ENCODE measurements around the gene RESF1. TPM values are rescaled to one million over a fixed set of nuclear protein-coding genes. Genes with fewer than 3 reads are reported as not detected.

The RESF1 gene
- total and polyA plus RNA-seq, 7 experiments from 2014 or later: 141 to 490 (median 168) TPM

GRCh38 chr12:31973818-31974217 is 14.6 kb downstream of the RESF1 start:
- peaks cover 9 to 29% of the 10 kb centered on the region in 2 donors for H3K4me1 ChIP-seq (ENCODE audit: control insufficient read depth in 2 of 2, insufficient read depth in 2 of 2, low read length in 2 of 2)
- H3K4me3 ChIP-seq (ENCODE audit: low read length): no peak overlapping the region
- Mint-ChIP-seq H3K27ac (peak overlapping the region in 2 of 9 donors; percentile 12 to 43), H3K4me3 (peak overlapping the region in 3 of 10 donors; percentile 2 to 45 (median 10)), H3K4me1 (peaks cover 9 to 41% (median 25%) of the 10 kb centered on the region in 7 donors), H3K27me3 (no peaks in the 10 kb centered on the region), H3K9me3 (peaks cover 6 to 97% (median 57%) of the 10 kb centered on the region in 11 donors), H3K36me3 (peaks cover 40 to 94% (median 91%) of the 10 kb centered on the region in 5 donors)
- CTCF ChIA-PET: no interaction called here
- H3K27me3 ChIP-seq (ENCODE audit: control insufficient read depth in 2 of 2, insufficient read depth in 2 of 2, low read length in 2 of 2): no peaks in the 10 kb centered on the region
- peaks cover 62 to 100% (median 65%) of the 10 kb centered on the region in 3 experiments for H3K36me3 ChIP-seq (ENCODE audit: control insufficient read depth in 2 of 3, insufficient read depth in 3 of 3, low read length in 3 of 3)
- DNase-seq (no peak), ATAC-seq (no peak)
- intact Hi-C loops (cut with micrococcal nuclease): no loop called here
- H3K9me3 ChIP-seq (ENCODE audit: control insufficient read depth in 2 of 3, low read length in 3 of 3): peaks cover 0 to 72% (median 23%) of the 10 kb centered on the region in 3 experiments
- POLR2A ChIA-PET: interaction anchor here (0.6 to 6.0 kb wide), 2 partner anchors 12 to 314 kb away, joined by 3 to 59 read pairs; partner anchors contain the start of genes ETFBKMT and RESF1
- H3K27ac ChIP-seq (ENCODE audit: low read depth, low read length): no peak overlapping the region

- H3K9me3 ChIP-seq (ENCODE audit: control insufficient read depth in 2 of 3, low read length in 3 of 3): peaks cover 0 to 75% (median 28%) of the 10 kb centered on the region in 3 experiments
- DNase-seq (no peak), ATAC-seq (no peak)
- H3K4me3 Mint-ChIP-seq: peak overlapping the region in 1 of 10 donors; percentile 10
- peaks cover 66 to 100% (median 68%) of the 10 kb centered on the region in 3 experiments for H3K36me3 ChIP-seq (ENCODE audit: control insufficient read depth in 2 of 3, insufficient read depth in 3 of 3, low read length in 3 of 3)
- POLR2A ChIA-PET: interaction anchor here (0.6 to 6.0 kb wide), 2 partner anchors 13 to 315 kb away, joined by 3 to 59 read pairs; partner anchors contain the start of genes ETFBKMT and RESF1
- no peak overlapping the region for H3K4me3 ChIP-seq (ENCODE audit: low read length)
- H3K36me3 Mint-ChIP-seq: peaks cover 36 to 94% (median 92%) of the 10 kb centered on the region in 5 donors
- no peaks in the 10 kb centered on the region for H3K27me3 Mint-ChIP-seq
- H3K4me1 ChIP-seq (ENCODE audit: control insufficient read depth in 2 of 2, insufficient read depth in 2 of 2, low read length in 2 of 2): peaks cover under 1 to 20% of the 10 kb centered on the region in 2 donors
- H3K9me3 Mint-ChIP-seq: peaks cover 6 to 97% (median 64%) of the 10 kb centered on the region in 11 donors
- peaks cover 5 to 35% (median 19%) of the 10 kb centered on the region in 7 donors for H3K4me1 Mint-ChIP-seq
- H3K27ac Mint-ChIP-seq: peak overlapping the region in 3 of 9 donors; percentile 11 to 59 (median 48)
- no peaks in the 10 kb centered on the region for H3K27me3 ChIP-seq (ENCODE audit: control insufficient read depth in 2 of 2, insufficient read depth in 2 of 2, low read length in 2 of 2)
- intact Hi-C loops (cut with micrococcal nuclease): no loop called here
- CTCF ChIA-PET: interaction anchor here (0.6 to 1.0 kb wide), 2 partner anchors 13 to 322 kb away, joined by 3 to 6 read pairs; no protein-coding TSS in a partner anchor
- no peak overlapping the region for H3K27ac ChIP-seq (ENCODE audit: low read depth, low read length)
Measured at GRCh38 chr12:31974673-31975072, 15.5 kb downstream of the RESF1 start.

- CTCF ChIA-PET: interaction anchor here (0.6 to 1.8 kb wide), 2 partner anchors 110 to 332 kb away, joined by 3 to 4 read pairs; no protein-coding TSS in a partner anchor
- Histone ChIP-seq H3K4me1 (ENCODE audit: control insufficient read depth in 2 of 2, insufficient read depth in 2 of 2, low read length in 2 of 2) (peaks cover 8 to 29% of the 10 kb centered on the region in 2 donors), H3K36me3 (ENCODE audit: control insufficient read depth in 2 of 3, insufficient read depth in 3 of 3, low read length in 3 of 3) (peaks cover 14 to 77% (median 31%) of the 10 kb centered on the region in 3 experiments), H3K4me3 (ENCODE audit: low read length) (no peak overlapping the region), H3K27me3 (ENCODE audit: control insufficient read depth in 2 of 2, insufficient read depth in 2 of 2, low read length in 2 of 2) (no peaks in the 10 kb centered on the region), H3K27ac (ENCODE audit: low read depth, low read length) (no peak overlapping the region), H3K9me3 (ENCODE audit: control insufficient read depth in 2 of 3, low read length in 3 of 3) (peaks cover 16 to 85% (median 44%) of the 10 kb centered on the region in 3 experiments)
- POLR2A ChIA-PET: interaction anchor here (0.6 to 2.7 kb wide), 6 partner anchors 7 to 239 kb away, joined by 3 to 15 read pairs (median 4); no protein-coding TSS in a partner anchor
- Mint-ChIP-seq H3K27ac (peak overlapping the region in 8 of 9 donors; percentile 11 to 72 (median 58)), H3K27me3 (no peaks in the 10 kb centered on the region), H3K4me1 (peaks cover 8 to 67% (median 60%) of the 10 kb centered on the region in 7 donors), H3K9me3 (peaks cover 15 to 99% (median 64%) of the 10 kb centered on the region in 11 donors), H3K4me3 (peak overlapping the region in 5 of 10 donors; percentile 1 to 39 (median 15)), H3K36me3 (peaks cover 44 to 95% (median 89%) of the 10 kb centered on the region in 5 donors)
- ATAC-seq (no peak), DNase-seq (no peak)
- intact Hi-C loops (cut with micrococcal nuclease): no loop called here
Measured at GRCh38 chr12:31984806-31985591, 25.8 kb downstream of the RESF1 start.

- intact Hi-C loops (cut with micrococcal nuclease): loop anchor here in 1 of 2 donors (2.0 kb wide), 1 partner anchor 15 kb away; no protein-coding TSS in a partner anchor
- no peak for ATAC-seq
- ChIA-PET POLR2A (interaction anchor here (0.6 to 1.3 kb wide), 5 partner anchors 9 to 240 kb away, joined by 3 to 9 read pairs (median 3); no protein-coding TSS in a partner anchor), CTCF (interaction anchor here (0.6 to 1.8 kb wide), 2 partner anchors 32 to 333 kb away, joined by 3 to 4 read pairs; no protein-coding TSS in a partner anchor)
- H3K9me3 ChIP-seq (ENCODE audit: control insufficient read depth in 2 of 3, low read length in 3 of 3): peaks cover 16 to 84% (median 43%) of the 10 kb centered on the region in 3 experiments
- H3K36me3 Mint-ChIP-seq: peaks cover 50 to 95% (median 90%) of the 10 kb centered on the region in 5 donors
- H3K9me3 Mint-ChIP-seq: peaks cover 15 to 99% (median 64%) of the 10 kb centered on the region in 11 donors
- peaks cover 8 to 72% (median 65%) of the 10 kb centered on the region in 7 donors for H3K4me1 Mint-ChIP-seq
- peaks cover 8 to 29% of the 10 kb centered on the region in 2 donors for H3K4me1 ChIP-seq (ENCODE audit: control insufficient read depth in 2 of 2, insufficient read depth in 2 of 2, low read length in 2 of 2)
- no peak overlapping the region for H3K27ac ChIP-seq (ENCODE audit: low read depth, low read length)
- DNase-seq: no peak
- H3K27me3 ChIP-seq (ENCODE audit: control insufficient read depth in 2 of 2, insufficient read depth in 2 of 2, low read length in 2 of 2): no peaks in the 10 kb centered on the region
- H3K4me3 ChIP-seq (ENCODE audit: low read length): no peak overlapping the region
- H3K36me3 ChIP-seq (ENCODE audit: control insufficient read depth in 2 of 3, insufficient read depth in 3 of 3, low read length in 3 of 3): peaks cover 10 to 77% (median 29%) of the 10 kb centered on the region in 3 experiments
- peak overlapping the region in 6 of 9 donors; percentile 10 to 67 (median 32) for H3K27ac Mint-ChIP-seq
- peak overlapping the region in 3 of 10 donors; percentile 15 to 35 (median 15) for H3K4me3 Mint-ChIP-seq
- no peaks in the 10 kb centered on the region for H3K27me3 Mint-ChIP-seq
Measured at GRCh38 chr12:31985832-31986231, 26.6 kb downstream of the RESF1 start.

GRCh38 chr12:31989571-31990362 is 30.6 kb downstream of the RESF1 start:
- Mint-ChIP-seq H3K9me3 (peaks cover 7 to 77% (median 47%) of the 10 kb centered on the region in 11 donors), H3K27me3 (no peaks in the 10 kb centered on the region), H3K27ac (peak overlapping the region in 8 of 9 donors; percentile 4 to 82 (median 70)), H3K36me3 (peaks cover 36 to 86% (median 85%) of the 10 kb centered on the region in 5 donors), H3K4me1 (peaks cover 5 to 55% (median 38%) of the 10 kb centered on the region in 7 donors), H3K4me3 (peak overlapping the region in 1 of 10 donors; percentile 81)
- ATAC-seq: no peak
- ChIA-PET POLR2A (interaction anchor here (1.0 to 1.8 kb wide), 7 partner anchors 10 to 99 kb away, joined by 3 to 6 read pairs (median 4); no protein-coding TSS in a partner anchor), CTCF (interaction anchor here (1.2 kb wide), 1 partner anchor 322 kb away, joined by 4 read pairs; no protein-coding TSS in a partner anchor)
- no peak overlapping the region for H3K4me3 ChIP-seq (ENCODE audit: low read length)
- peaks cover 0 to 47% (median 13%) of the 10 kb centered on the region in 3 experiments for H3K9me3 ChIP-seq (ENCODE audit: control insufficient read depth in 2 of 3, low read length in 3 of 3)
- no peak for DNase-seq
- peaks cover 0 to 5% of the 10 kb centered on the region in 2 donors for H3K4me1 ChIP-seq (ENCODE audit: control insufficient read depth in 2 of 2, insufficient read depth in 2 of 2, low read length in 2 of 2)
- H3K36me3 ChIP-seq (ENCODE audit: control insufficient read depth in 2 of 3, insufficient read depth in 3 of 3, low read length in 3 of 3): peaks cover 0 to 76% (median 21%) of the 10 kb centered on the region in 3 experiments
- intact Hi-C loops (cut with micrococcal nuclease): loop anchor here in 1 of 2 donors (5.0 kb wide), 2 partner anchors 32 to 38 kb away; partner anchors contain the start of gene RESF1
- H3K27ac ChIP-seq (ENCODE audit: low read depth, low read length): no peak overlapping the region
- no peaks in the 10 kb centered on the region for H3K27me3 ChIP-seq (ENCODE audit: control insufficient read depth in 2 of 2, insufficient read depth in 2 of 2, low read length in 2 of 2)

All from naive thymus-derived CD4-positive, alpha-beta T cell (primary cell).